ENCODE data around the gene PLXNB2.

The PLXNB2 gene

GRCh38 chr22:50289151-50289941 is 18.1 kb downstream of the PLXNB2 start:
- no peak for TF ChIP-seq CTCF (conservative IDR thresholded peaks at IDR 0.05)
- no peak overlapping the region for H3K27ac ChIP-seq

GRCh38 chr22:50287731-50288130 is 19.7 kb downstream of the PLXNB2 start:
- no peak overlapping the region for H3K27ac ChIP-seq
- TF ChIP-seq CTCF (conservative IDR thresholded peaks at IDR 0.05), result no peak

- H3K27ac ChIP-seq, result no peak overlapping the region
- no peak for TF ChIP-seq CTCF (conservative IDR thresholded peaks at IDR 0.05)
These were observed 20.6 kb downstream of the PLXNB2 start for GRCh38 chr22:50286701-50287318.

GRCh38 chr22:50286275-50286674 is 21.2 kb downstream of the PLXNB2 start:
- TF ChIP-seq CTCF (conservative IDR thresholded peaks at IDR 0.05), result no peak

GRCh38 chr22:50285568-50286229 is 21.7 kb downstream of the PLXNB2 start:
- no peak overlapping the region for H3K27ac ChIP-seq
- TF ChIP-seq CTCF (conservative IDR thresholded peaks at IDR 0.05), result no peak

More at GRCh38 chr22:50286275-50286674, 21.2 kb downstream of the PLXNB2 start:
- no peak overlapping the region for H3K27ac ChIP-seq

- no peak overlapping the region for H3K27ac ChIP-seq
- no peak for TF ChIP-seq CTCF (conservative IDR thresholded peaks at IDR 0.05)
These were observed 23.0 kb downstream of the PLXNB2 start for GRCh38 chr22:50284479-50284878.

GRCh38 chr22:50283821-50284220 is 23.6 kb downstream of the PLXNB2 start:
- H3K27ac ChIP-seq, result no peak overlapping the region
- no peak for TF ChIP-seq CTCF (conservative IDR thresholded peaks at IDR 0.05)

Measured in VCaP (cell line).